A172 (cell line): Measurements from ENCODE around the gene CDCA4. TPM values are rescaled to one million over a fixed set of nuclear protein-coding genes. Genes with fewer than 3 reads are reported as not detected.

Experiments
- DNase-seq: peaks from one replicate; pipeline ENCODE4 v3.0.0-alpha.2; 2015; ENCODE audit warnings: low spot score
- total RNA-seq: library from RNA; depleted of rRNA; stranded (reverse); fragments of >200 nt; shearing (Covaris generic); gene quantifications from 2 replicates; pipeline ENCODE4 v1.2.3, GENCODE V29; 2014

Gene CDCA4
- total RNA-seq, 1 experiment from 2014 or later: 40.4 TPM

GRCh38 chr14:105013150-105013785 lies 7.6 kb downstream of the CDCA4 start:
- no peak for DNase-seq

- no peak for DNase-seq
Measured at GRCh38 chr14:105012171-105012985, 8.5 kb downstream of the CDCA4 start.

GRCh38 chr14:105011312-105011990 lies 9.4 kb downstream of the CDCA4 start:
- DNase-seq: no peak

- no peak for DNase-seq
Measured at GRCh38 chr14:105010891-105011291, 10.0 kb downstream of the CDCA4 start.

GRCh38 chr14:105010106-105010505 lies 10.8 kb downstream of the CDCA4 start:
- no peak for DNase-seq

GRCh38 chr14:105007593-105008264 lies 13.2 kb downstream of the CDCA4 start:
- DNase-seq: no peak

- no peak for DNase-seq
Measured at GRCh38 chr14:105006831-105007592, 13.9 kb downstream of the CDCA4 start.

- DNase-seq: no peak
Measured at GRCh38 chr14:105005929-105006830, 14.7 kb downstream of the CDCA4 start.

GRCh38 chr14:105005329-105005928 lies 15.5 kb downstream of the CDCA4 start:
- DNase-seq: no peak

GRCh38 chr14:104999361-104999760 lies 21.5 kb downstream of the CDCA4 start:
- no peak for DNase-seq

GRCh38 chr14:104998801-104999200 lies 22.1 kb downstream of the CDCA4 start:
- no peak for DNase-seq

- DNase-seq: no peak
Measured at GRCh38 chr14:104996483-104996882, 24.4 kb downstream of the CDCA4 start.

GRCh38 chr14:104996032-104996431 lies 24.9 kb downstream of the CDCA4 start:
- DNase-seq: no peak

GRCh38 chr14:104994978-104995377 lies 25.9 kb downstream of the CDCA4 start:
- no peak for DNase-seq

GRCh38 chr14:104993808-104994591 lies 26.9 kb downstream of the CDCA4 start:
- DNase-seq: no peak

GRCh38 chr14:104993306-104993705 lies 27.6 kb downstream of the CDCA4 start:
- no peak for DNase-seq

- DNase-seq: no peak
Measured at GRCh38 chr14:104992501-104992900, 28.4 kb downstream of the CDCA4 start.

- no peak for DNase-seq
Measured at GRCh38 chr14:104991896-104992230, 29.0 kb downstream of the CDCA4 start.

- no peak for DNase-seq
Measured at GRCh38 chr14:104989951-104990303, 31.0 kb downstream of the CDCA4 start.
